NCI-H1694 (cell line): ENCODE results near the gene UCK2.

Experiments
- DNase-seq: peaks from one replicate; lab custom pipeline; 2025; lab: John Stamatoyannopoulos, UW

UCK2 gene

GRCh38 chr1:165834229-165834628, 6.8 kb downstream of the UCK2 start:
- no peak for DNase-seq

GRCh38 chr1:165834881-165835280, 7.5 kb downstream of the UCK2 start:
- no peak for DNase-seq

- DNase-seq, result no peak
Observed at GRCh38 chr1:165836664-165837482, 9.5 kb downstream of the UCK2 start.

- DNase-seq, result no peak
Observed at GRCh38 chr1:165837838-165838364, 10.5 kb downstream of the UCK2 start.

- DNase-seq, result no peak
Observed at GRCh38 chr1:165840423-165840822, 13.0 kb downstream of the UCK2 start.

GRCh38 chr1:165841582-165842017, 14.2 kb downstream of the UCK2 start:
- DNase-seq, result no peak

- DNase-seq, result no peak
Observed at GRCh38 chr1:165842023-165842670, 14.7 kb downstream of the UCK2 start.

GRCh38 chr1:165842671-165843129, 15.3 kb downstream of the UCK2 start:
- peak; percentile 55 for DNase-seq

GRCh38 chr1:165843304-165843703, 15.9 kb downstream of the UCK2 start:
- no peak for DNase-seq

- no peak for DNase-seq
Observed at GRCh38 chr1:165844114-165844798, 16.8 kb downstream of the UCK2 start.

- DNase-seq, result no peak
Observed at GRCh38 chr1:165844933-165845332, 17.5 kb downstream of the UCK2 start.

- no peak for DNase-seq
Observed at GRCh38 chr1:165845569-165845968, 18.2 kb downstream of the UCK2 start.

GRCh38 chr1:165845992-165846748, 18.8 kb downstream of the UCK2 start:
- no peak for DNase-seq

GRCh38 chr1:165847486-165847885, 20.1 kb downstream of the UCK2 start:
- no peak for DNase-seq

GRCh38 chr1:165849353-165850133, 22.1 kb downstream of the UCK2 start:
- no peak for DNase-seq

GRCh38 chr1:165851034-165851658, 23.7 kb downstream of the UCK2 start:
- DNase-seq, result no peak

GRCh38 chr1:165852871-165853270, 25.5 kb downstream of the UCK2 start:
- no peak for DNase-seq

- DNase-seq, result no peak
Observed at GRCh38 chr1:165853528-165854075, 26.2 kb downstream of the UCK2 start.

- DNase-seq, result no peak
Observed at GRCh38 chr1:165854101-165854845, 26.9 kb downstream of the UCK2 start.
